ENCODE measurements around the gene NELFE.
"Not testable (repeated sequence)": the region's sequence is repeated elsewhere in the genome, so short reads cannot be mapped to it uniquely, and the experiment has no call there.

Gene NELFE, protein sequence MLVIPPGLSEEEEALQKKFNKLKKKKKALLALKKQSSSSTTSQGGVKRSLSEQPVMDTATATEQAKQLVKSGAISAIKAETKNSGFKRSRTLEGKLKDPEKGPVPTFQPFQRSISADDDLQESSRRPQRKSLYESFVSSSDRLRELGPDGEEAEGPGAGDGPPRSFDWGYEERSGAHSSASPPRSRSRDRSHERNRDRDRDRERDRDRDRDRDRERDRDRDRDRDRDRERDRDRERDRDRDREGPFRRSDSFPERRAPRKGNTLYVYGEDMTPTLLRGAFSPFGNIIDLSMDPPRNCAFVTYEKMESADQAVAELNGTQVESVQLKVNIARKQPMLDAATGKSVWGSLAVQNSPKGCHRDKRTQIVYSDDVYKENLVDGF

DNA sequence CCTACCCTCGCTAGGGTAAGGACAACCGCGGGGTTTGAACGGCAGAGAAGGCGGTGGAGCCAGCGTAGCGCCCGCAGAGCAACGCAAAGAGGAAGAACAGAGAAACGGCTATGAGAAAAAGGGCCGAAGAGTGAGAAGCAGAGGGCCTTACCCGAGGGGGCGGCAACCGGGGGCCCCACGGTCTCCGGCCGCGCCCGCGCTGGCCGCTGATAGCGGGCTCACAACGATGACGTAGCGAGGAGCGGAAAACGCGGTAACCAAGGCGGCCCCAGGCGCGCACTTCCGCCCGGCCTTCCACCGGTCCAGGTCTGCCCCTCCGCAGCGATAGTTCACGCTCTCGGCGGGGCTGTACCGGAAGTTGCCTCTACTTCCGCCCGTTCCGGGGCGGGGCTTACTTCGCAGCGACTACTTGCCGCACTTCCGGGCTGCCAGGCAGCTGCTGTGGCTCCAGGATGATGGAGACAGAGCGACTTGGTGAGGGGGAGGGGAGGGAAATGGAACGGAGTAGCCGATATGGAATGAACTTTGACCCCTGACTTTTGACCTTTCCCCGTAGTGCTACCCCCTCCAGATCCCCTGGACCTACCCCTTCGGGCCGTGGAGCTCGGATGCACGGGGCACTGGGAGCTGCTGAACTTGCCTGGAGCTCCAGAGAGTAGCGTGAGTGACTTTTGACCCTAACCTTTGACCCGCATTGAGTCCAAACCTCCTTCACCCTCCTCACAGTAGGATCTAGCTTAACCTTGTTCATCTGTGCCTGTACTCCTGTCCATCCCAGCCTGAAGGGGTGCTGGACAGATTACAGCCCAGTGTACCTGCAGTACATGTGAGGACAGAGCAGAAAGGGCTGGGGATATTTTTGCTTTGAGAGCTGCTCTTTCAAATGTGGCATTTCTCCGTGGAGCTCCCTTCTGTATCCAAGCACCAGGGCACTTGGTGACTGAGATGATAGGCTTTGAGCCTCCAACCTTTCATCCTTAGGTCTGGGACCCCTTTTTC, at the start of gene NELFE, which contains the start of gene SKIC2:
NELFE (minus strand) TSS at position 231 of the 999 bp plus-strand sequence. CDS start 525 bp downstream, outside the sequence.
SKIC2 (plus strand) TSS at position 435 of the 999 bp plus-strand sequence; CDS start at position 453, 18 bp downstream.
- peak; percentile 98 for DNase-seq

DNA sequence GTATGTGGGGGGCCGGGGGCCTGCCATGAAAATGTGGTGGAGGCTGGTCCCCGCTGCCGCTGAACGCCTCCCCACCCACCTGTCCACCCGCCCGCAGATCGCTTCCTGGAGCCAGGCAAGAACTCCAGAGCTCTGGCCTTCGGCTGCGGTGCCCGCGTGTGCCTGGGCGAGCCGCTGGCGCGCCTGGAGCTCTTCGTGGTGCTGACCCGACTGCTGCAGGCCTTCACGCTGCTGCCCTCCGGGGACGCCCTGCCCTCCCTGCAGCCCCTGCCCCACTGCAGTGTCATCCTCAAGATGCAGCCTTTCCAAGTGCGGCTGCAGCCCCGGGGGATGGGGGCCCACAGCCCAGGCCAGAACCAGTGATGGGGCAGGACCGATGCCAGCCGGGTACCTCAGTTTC, 49.3 kb upstream of the NELFE start:
- DNase-seq: not testable (repeated sequence)

DNA sequence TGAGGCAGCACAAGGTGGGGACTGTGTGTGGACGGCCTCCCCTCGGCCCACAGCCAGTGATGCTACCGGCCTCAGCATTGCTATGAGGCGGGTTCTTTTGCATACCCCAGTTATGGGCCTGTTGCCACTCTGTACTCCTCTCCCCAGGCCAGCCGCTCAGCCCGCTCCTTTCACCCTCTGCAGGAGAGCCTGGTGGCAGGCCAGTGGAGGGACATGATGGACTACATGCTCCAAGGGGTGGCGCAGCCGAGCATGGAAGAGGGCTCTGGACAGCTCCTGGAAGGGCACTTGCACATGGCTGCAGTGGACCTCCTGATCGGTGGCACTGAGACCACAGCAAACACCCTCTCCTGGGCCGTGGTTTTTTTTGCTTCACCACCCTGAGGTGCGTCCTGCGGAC, 48.3 kb upstream of the NELFE start:
- DNase-seq: not testable (repeated sequence)

DNA sequence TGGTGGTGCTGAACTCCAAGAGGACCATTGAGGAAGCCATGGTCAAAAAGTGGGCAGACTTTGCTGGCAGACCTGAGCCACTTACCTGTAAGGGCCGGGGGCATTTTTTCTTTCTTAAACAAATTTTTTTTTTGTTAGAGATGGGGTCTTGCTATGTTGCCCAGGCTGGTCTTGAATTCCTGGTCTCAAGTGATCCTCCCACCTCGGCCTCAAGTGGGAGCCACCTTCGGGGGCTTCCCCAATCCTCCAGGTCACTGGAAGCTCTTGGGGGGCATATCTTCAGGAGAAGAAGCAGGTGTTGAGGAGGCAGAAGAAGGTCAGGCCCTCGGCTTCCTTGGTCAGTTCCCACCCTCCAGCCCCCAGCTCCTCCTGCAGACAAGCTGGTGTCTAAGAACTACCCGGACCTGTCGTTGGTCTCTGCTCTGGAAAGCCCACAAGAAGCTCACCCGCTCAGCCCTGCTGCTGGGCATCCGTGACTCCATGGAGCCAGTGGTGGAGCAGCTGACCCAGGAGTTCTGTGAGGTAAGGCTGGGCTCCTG, 47.3 kb upstream of the NELFE start:
- not testable (repeated sequence) for DNase-seq

DNA sequence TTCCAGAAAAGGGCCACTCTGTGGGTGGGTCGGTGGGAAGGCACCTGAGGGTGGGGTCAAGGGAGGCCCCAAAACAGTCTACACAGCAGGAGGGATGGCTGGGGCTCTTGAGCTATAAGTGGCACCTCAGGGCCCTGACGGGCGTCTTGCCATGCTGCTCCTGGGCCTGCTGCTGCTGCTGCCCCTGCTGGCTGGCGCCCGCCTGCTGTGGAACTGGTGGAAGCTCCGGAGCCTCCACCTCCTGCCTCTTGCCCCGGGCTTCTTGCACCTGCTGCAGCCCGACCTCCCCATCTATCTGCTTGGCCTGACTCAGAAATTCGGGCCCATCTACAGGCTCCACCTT, 46.7 kb upstream of the NELFE start:
- not testable (repeated sequence) for DNase-seq

DNA sequence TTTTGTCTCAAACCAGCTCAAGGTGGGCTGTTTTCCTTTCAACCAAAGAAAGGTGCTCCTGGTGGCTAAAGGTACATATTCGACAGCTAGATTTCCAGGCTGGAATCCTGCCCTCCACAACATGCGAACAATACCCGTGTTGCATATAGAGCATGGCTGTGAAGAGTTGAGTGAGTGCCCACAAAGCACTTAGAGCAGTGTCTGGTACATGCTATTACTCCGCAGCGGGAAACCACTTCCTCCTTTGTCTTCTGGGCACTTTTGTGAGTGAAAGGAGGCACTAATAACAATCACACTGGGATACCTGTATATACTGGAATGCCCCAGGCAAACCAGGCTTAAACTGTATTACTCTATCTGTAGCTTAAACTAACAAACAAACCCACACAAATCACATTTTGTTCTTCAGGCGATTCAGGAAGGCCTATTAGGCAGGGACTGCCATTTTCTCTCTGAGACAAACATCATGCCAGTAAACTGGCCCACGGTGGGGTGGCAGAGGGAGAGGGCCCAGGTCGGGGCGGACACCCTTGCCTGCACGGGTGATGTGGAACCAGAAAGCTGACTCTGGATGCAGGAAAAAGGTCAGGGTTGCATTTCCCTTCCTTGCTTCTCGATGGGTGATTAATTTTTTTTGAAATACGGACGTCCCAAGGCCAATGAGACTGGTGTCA, 46.2 kb upstream of the NELFE start:
- not testable (repeated sequence) for DNase-seq

DNA sequence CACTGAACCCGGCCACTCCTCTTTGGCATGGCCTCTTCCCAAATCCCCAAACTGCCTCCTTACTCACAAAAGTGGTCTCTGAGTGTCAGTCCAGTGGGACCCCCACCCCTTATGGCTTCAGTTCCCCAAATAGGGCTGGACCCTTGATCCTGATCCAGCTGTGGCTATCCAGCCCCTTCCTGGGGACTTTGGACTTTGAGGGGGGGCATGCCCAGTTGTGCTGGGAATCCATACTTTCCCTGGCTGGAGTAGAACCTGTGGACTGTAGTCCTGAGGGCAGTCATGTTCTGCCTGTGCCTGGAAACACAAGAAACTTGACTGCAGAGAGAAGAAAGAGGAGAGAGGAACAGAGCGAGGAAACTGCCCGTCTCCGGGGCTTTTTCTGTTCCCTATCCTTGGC, 45.6 kb upstream of the NELFE start:
- not testable (repeated sequence) for DNase-seq

DNA sequence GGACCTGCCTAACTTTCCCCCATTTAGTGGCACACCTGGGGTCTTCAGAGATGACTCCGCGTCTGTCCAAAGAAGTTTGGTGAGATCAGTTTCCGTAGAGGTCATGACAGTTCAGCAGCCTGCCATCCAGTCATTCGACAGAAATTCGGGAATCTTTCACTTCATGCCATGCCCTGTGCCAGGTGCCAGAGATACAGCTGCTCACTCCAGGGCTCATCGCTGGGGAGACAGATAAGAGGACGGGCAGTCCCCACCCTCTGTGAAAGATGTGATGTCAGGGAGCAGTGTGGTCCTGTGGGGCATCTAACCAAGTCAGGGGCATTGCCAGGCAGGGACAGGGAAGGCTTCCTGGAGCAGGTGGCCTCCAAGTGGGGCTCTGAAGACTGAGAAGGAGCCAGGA, 44.5 kb upstream of the NELFE start:
- not testable (repeated sequence) for DNase-seq

DNA sequence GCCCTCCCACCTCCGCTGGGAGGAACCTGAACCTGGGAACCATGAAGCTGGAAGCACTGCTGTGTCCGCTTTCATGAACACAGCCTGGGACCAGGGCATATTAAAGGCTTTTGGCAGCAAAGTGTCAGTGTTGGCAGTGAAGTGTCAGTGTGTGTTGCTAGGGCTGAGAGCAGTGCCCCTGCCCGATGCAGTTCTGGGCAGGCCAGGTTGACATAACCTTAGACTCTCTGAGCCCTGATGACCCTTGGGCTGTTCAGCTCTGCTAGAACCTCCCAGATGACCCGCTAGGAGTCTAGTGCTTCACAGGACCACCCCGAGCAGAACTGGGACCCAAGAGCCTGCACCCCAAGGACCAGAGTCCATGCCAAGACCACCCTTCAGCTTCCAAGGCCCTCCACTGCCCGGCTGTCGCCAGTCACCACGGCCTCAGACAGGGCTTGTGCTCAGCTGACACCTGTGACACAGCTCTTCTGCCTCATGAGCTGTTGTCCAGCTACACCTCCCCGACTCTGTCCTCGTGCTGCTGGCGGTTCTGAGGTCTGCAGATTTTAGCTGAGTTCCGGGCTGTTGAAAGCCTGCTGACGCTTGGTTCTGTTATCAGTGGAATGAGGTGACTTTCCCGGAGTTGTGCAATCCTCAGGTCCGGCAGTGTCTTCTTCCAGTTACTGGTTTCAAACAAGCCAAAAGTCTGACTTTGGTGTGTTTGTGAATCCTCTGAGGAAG, 43.9 kb upstream of the NELFE start:
- DNase-seq: not testable (repeated sequence)

DNA sequence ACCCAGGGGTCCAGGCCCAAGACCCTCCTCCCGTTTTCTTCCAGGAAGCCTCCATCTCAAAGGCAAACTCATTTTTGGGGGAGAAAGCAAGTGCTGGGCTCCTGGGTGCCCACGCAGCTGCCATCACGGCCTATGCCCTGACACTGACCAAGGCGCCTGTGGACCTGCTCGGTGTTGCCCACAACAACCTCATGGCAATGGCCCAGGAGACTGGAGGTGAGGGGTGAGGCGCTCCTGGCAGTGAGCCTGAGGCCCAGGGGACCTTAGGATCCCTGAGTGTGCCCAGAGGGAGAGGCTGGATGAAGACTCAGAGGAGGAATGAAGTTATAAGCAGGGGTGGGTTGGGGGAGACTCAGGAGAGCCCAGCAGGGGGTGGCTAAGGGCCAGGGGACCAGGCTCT, 37.6 kb upstream of the NELFE start:
- DNase-seq: not testable (repeated sequence)

DNA sequence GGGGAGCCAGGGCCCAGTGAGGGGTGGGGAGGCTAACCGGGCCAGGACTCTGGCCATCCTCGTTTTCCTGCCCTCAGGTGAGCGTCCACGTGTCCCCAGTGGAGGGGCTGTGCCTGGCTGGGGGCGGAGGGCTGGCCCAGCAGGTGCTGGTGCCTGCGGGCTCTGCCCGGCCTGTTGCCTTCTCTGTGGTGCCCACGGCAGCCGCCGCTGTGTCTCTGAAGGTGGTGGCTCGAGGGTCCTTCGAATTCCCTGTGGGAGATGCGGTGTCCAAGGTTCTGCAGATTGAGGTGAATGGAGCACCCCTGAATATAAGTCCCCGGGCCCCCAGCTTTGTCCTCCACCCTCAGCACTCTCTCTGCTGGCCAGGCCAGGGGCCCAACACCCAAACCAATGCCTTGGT, 35.6 kb upstream of the NELFE start:
- DNase-seq: not testable (repeated sequence)

DNA sequence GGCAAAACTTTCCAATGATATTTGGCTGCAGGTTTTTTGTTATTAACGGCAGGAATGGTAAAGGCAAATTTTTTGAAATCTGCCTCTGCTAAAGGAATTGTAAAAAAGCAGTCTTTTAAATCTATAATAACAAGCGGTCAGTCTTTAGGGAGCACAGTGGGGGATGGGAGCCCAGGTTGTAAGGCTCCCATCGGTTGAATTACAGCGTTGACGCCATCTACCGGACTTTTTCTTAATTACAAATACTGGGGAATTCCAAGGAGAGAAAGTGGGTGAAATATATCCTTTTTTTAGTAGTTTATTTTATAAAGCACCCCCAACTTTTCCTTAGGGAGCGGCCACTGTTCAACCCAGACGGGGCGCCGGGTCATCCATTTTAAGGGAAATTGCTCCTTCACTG, 30.6 kb upstream of the NELFE start:
- not testable (repeated sequence) for DNase-seq

DNA sequence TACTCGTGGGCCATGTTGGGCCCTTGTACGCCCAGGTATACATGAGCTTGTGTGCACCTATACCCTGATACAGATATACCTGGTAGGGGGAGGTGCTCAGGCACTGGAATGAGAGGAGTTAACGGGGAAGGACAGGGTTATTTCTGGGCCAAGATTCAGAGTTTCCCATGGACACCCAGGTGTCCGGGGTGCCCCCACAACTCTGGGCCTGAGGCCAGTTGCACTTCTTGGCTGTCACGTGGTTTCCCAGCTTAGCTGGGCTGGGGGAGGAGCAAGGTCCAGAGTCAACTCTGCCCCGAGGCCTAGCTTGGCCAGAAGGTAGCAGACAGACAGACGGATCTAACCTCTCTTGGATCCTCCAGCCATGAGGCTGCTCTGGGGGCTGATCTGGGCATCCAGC, 23.0 kb upstream of the NELFE start, which contains the start of gene C4A:
C4A (plus strand) TSS at position 314 of the 400 bp plus-strand sequence; CDS start at position 365, 51 bp downstream.
- DNase-seq: not testable (repeated sequence)

DNA sequence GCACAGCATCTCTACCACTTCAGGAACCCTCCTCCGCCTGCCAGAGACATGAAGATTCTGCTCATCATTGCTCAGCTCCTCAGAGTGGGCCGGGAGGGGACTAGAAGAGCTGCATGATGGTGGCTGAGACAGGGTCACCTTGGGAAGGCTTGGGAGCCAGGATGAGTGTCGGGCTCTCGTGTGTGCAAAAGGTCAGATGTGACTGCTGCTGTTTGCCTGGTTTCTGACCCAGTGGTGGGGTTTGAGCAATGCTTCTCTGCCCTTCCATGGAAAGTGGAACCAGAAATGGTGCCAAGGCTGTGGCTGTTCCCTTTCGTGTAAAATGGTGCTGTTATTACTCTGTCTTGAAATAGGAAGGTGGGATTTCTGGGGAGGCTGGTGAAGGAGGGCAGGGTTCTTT, 22.2 kb upstream of the NELFE start:
- not testable (repeated sequence) for DNase-seq

DNA sequence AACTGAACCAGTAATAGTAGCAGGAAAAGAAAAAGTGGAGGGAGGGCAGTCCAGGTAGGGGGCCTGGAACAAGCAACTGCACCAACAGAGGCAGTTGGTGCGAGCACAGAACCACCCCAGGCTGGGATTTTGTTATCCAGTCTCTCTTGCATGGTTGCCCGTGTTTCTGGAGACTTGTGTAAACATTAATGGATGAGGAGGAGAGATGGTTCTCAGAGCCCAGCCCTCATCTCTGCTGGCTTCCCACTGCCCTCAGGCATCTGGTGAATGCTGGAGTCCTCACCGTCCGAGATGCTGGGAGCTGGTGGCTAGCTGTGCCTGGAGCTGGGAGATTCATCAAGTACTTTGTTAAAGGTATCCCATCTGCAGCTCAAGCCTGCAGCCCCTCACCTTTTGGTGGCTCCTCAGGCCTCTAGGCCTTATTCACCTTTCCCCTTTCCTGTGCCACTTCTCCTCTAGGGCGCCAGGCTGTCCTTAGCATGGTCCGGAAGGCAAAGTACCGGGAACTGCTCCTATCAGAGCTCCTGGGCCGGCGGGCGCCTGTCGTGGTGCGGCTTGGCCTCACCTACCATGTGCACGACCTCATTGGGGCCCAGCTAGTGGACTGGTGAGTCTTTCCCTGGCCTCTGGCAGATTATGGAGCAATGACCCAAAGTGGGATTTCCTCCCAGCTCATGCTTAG, 21.6 kb upstream of the NELFE start:
- DNase-seq: not testable (repeated sequence)

DNA sequence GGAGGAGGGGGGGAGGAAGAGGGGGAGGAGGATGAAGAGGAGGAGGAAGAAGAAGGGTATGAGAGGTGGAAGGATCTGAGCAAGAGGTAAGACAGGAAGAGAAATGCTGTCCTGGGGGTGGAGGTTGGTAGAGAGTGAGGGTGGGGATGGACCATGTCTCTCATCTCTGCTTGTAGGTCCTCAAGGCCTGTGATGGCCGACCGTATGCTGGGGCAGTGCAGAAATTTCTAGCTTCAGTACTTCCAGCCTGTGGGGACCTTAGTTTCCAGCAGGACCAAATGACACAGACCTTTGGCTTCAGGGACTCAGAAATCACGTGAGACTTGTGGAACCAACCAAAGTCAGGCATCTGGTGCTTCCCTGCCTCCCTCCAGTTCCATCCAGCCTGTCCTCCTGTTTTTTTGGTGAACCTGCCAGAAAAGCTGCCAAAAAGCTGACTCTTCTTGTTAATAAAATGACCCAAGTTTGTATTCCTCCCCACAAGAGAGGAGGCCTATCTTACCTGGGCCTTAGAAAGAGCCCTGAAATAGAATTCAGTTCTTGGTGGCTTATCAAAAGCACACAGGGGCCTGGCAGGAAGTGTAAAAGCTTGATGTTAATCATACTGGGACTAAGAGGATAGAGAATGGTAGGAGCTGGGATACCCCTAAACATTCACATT, 20.6 kb upstream of the NELFE start:
- no peak for DNase-seq

DNA sequence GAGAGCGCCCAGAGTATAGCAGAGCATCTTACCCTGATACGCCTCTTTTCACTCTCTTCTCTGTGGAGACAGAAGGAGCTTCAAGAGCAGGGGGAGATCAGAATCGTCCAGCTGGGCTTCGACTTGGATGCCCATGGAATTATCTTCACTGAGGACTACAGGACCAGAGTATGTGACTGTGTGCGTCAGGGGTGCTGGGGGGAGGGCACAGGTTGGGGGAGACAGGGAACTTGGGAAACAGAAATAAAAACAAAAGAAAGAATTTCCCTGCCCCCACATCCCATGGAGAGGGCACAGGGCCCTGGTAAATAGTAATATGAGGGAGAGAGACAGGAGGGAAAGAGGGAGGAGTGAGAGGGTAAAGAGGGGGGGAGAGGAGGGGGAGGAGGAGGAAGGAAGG, 20.1 kb upstream of the NELFE start:
- no peak for DNase-seq

DNA sequence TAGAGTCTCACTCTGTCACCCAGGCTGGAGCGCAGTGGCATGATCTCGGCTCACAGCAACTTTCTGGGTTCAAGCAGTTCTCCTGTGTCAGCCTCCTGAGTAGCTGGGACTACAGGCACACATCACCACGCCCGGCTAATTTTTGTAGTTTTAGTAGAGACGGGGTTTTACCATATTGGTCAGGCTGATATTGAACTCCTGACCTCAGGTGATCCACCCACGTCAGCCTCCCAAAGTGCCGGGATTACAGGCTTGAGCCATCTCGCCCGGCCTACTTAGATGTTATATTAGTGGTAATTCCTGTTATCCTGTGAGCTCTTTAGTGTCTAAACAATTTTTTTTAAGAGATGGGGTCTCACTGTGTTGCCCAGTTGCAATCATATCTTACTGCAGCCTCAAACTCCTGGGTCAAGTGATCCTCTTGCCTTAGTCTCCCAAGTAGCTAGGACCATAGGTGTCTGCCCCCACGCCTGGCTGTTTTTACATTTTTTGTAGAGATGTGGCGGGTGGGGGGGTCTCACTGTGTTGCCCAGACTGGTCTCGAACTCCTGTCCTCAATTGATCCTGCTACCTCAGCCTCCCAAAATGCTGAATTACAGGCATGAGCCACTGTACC, 19.2 kb upstream of the NELFE start:
- DNase-seq: no peak

DNA sequence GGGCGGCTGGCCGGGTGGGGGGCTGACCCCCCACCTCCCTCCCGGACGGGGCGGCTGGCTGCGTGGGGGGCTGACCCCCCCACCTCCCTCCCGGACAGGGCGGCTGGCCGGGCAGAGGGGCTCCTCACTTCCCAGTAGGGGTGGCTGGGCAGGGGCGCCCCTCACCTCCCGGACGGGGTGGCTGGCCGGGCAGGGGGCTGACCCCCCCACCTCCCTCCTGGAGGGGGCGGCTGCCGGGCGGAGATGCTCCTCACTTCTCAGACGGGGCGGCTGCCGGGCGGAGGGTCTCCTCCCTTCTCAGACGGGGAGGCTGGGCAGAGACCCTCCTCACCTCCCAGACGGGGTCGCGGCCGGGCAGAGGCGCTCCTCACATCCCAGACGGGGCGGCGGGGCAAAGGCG, 17.3 kb upstream of the NELFE start:
- DNase-seq: not testable (repeated sequence)

DNA sequence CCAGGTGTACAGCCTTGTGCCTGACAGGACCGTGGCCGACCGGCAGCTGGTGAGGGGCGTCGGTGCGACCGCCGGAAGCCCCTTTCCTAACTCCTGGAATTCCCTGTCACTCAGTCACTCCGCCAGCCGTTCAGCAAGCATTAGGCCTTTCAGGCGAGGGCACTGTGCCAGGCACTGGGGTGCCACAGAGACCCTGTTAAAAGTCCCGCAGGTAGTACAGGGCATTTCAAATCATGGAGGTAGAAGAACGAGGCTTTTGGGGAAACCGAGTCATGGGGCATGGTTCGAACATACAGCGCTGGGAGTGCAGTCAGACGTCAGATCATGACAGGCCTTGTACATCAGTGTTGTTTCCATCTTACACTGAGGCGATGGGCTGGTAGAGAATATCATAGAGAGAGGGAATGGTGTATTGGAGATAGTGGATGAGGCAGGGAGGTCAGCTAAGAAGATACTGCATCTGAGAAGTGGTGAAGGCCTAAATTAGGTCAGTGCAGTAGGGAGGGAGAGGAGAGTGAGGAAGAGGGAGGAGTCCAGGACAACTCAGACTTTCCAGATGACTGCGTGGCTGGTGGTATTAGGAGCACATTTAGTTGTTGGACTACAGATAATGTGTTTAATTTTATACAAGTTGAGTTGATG, 14.1 kb upstream of the NELFE start:
- no peak for DNase-seq
